ENCODE data around the gene POLR1H.
"Not testable (repeated sequence)": the region's sequence is repeated elsewhere in the genome, so short reads cannot be mapped to it uniquely, and the experiment has no call there.

POLR1H gene

GRCh38 chr6:30061092-30061857, at the start of gene POLR1H:
Gene POLR1H, plus strand, starts transcription at chr6:30061265. Its CDS starts 260 bp downstream, at chr6:30061525.
- Histone ChIP-seq H3K36me3 (ENCODE audit: control insufficient read depth, low read depth, low read length) (peaks cover 20% of the 10 kb centered on the region), H3K9ac (ENCODE audit: low read length) (peak within 1 kb of the TSS; percentile 99), H3K4me1 (ENCODE audit: control insufficient read depth, low read depth, low read length) (peaks cover 13% of the 10 kb centered on the region), H3K9me3 (ENCODE audit: control insufficient read depth, low read depth, low read length) (no peaks in the 10 kb centered on the region), H3K27me3 (ENCODE audit: control insufficient read depth, insufficient read depth, low read length) (no peaks in the 10 kb centered on the region), H3K4me3 (ENCODE audit: low read length) (peak within 1 kb of the TSS; percentile 98), H3K27ac (ENCODE audit: low read length) (peak within 1 kb of the TSS; percentile 93)

DNA sequence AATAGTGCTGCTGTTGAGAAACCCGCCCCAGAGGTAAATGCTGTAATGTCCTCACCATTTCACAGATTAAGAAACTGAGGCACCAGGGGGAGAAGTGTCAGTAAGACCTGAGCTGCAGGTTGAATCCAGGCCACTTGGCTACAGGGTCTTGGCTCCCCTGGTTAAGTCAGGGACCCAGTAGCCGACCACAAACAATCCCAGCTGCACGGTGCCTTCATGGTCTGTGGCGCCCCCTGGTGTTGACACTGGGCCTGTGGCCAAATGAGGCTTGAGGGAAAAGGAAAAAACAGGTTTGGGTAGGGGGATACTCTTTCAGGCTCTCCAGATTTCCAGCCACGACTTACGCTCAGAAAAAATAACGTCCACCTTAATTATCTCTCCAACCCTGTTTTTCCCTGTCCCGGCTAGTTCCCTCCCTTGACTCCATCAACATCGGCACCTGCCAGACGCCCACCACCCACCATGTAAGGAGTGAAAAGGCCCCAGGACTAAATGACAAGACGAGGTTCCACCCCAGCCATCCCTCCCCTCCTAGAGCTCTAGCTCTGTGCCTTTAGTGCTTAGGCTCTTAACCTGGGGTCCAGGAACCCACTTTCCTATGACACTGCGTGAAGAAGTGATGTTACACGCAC, 47.7 kb upstream of the POLR1H start:
- peaks cover 11% of the 10 kb centered on the region for H3K27me3 ChIP-seq (ENCODE audit: control insufficient read depth, insufficient read depth, low read length)
- H3K4me3 ChIP-seq (ENCODE audit: low read length): no peak overlapping the region
- no peak overlapping the region for H3K27ac ChIP-seq (ENCODE audit: low read length)
- H3K9ac ChIP-seq (ENCODE audit: low read length): no peak overlapping the region
- H3K36me3 ChIP-seq (ENCODE audit: control insufficient read depth, low read depth, low read length): no peaks in the 10 kb centered on the region
- no peaks in the 10 kb centered on the region for H3K4me1 ChIP-seq (ENCODE audit: control insufficient read depth, low read depth, low read length)
- H3K9me3 ChIP-seq (ENCODE audit: control insufficient read depth, low read depth, low read length): no peaks in the 10 kb centered on the region

DNA sequence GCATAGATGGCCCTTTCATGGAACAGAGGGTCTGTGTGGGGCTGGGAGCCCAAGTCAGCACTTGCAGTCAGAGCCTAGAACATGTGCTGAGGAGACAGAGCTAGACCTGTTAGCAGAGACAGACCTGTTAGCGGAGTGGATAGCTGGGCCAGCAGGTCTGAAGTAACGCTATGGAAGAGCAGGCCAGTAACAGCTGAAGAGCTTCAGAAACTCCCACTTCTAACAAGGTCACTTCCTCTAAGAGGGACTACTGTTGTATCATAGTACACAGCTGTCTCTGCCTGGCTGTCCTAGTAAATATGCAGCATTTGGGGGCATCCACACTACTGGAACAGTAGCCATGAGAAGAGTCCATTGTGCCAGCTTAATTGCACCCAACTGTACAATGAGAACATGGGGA, 41.2 kb upstream of the POLR1H start:
- Histone ChIP-seq H3K9me3 (ENCODE audit: control insufficient read depth, low read depth, low read length) (no peaks in the 10 kb centered on the region), H3K27me3 (ENCODE audit: control insufficient read depth, insufficient read depth, low read length) (no peaks in the 10 kb centered on the region), H3K27ac (ENCODE audit: low read length) (no peak overlapping the region), H3K36me3 (ENCODE audit: control insufficient read depth, low read depth, low read length) (no peaks in the 10 kb centered on the region), H3K9ac (ENCODE audit: low read length) (no peak overlapping the region), H3K4me3 (ENCODE audit: low read length) (no peak overlapping the region), H3K4me1 (ENCODE audit: control insufficient read depth, low read depth, low read length) (no peaks in the 10 kb centered on the region)

- Histone ChIP-seq H3K27ac (ENCODE audit: low read length) (no peak overlapping the region), H3K36me3 (ENCODE audit: control insufficient read depth, low read depth, low read length) (no peaks in the 10 kb centered on the region), H3K9me3 (ENCODE audit: control insufficient read depth, low read depth, low read length) (no peaks in the 10 kb centered on the region), H3K4me1 (ENCODE audit: control insufficient read depth, low read depth, low read length) (no peaks in the 10 kb centered on the region), H3K9ac (ENCODE audit: low read length) (no peak overlapping the region), H3K4me3 (ENCODE audit: low read length) (no peak overlapping the region), H3K27me3 (ENCODE audit: control insufficient read depth, insufficient read depth, low read length) (no peaks in the 10 kb centered on the region)
Measured at GRCh38 chr6:30020626-30021025, 40.4 kb upstream of the POLR1H start.

GRCh38 chr6:30022189-30022588, 38.9 kb upstream of the POLR1H start:
- no peaks in the 10 kb centered on the region for H3K36me3 ChIP-seq (ENCODE audit: control insufficient read depth, low read depth, low read length)
- no peak overlapping the region for H3K4me3 ChIP-seq (ENCODE audit: low read length)
- H3K27me3 ChIP-seq (ENCODE audit: control insufficient read depth, insufficient read depth, low read length): no peaks in the 10 kb centered on the region
- H3K9ac ChIP-seq (ENCODE audit: low read length): no peak overlapping the region
- no peaks in the 10 kb centered on the region for H3K4me1 ChIP-seq (ENCODE audit: control insufficient read depth, low read depth, low read length)
- no peaks in the 10 kb centered on the region for H3K9me3 ChIP-seq (ENCODE audit: control insufficient read depth, low read depth, low read length)
- H3K27ac ChIP-seq (ENCODE audit: low read length): no peak overlapping the region

- not testable (repeated sequence) for H3K4me1 ChIP-seq (ENCODE audit: control insufficient read depth, low read depth, low read length); H3K27me3 ChIP-seq (ENCODE audit: control insufficient read depth, insufficient read depth, low read length); H3K9ac ChIP-seq (ENCODE audit: low read length); H3K9me3 ChIP-seq (ENCODE audit: control insufficient read depth, low read depth, low read length); H3K4me3 ChIP-seq (ENCODE audit: low read length); H3K27ac ChIP-seq (ENCODE audit: low read length); H3K36me3 ChIP-seq (ENCODE audit: control insufficient read depth, low read depth, low read length)
Measured at GRCh38 chr6:30022712-30023111, 38.4 kb upstream of the POLR1H start.

DNA sequence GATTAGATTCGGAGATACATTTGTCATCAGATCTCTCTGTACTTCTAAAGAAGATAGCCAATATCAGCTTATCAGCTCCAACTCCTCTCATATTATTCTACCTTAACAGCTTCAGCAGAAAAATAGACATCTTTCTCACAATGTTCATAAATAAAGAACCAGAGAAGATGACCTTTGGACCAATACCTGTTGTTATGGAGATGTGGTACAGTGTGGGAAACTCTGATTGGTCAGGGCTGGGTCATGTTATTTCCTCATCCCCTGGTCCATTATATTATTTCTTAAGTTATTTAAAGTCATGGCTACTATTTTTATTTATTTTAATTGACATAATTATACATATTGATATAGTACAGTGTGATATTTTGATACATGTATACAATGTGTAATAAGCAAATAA, 35.9 kb upstream of the POLR1H start:
- Histone ChIP-seq H3K36me3 (ENCODE audit: control insufficient read depth, low read depth, low read length) (no peaks in the 10 kb centered on the region), H3K4me1 (ENCODE audit: control insufficient read depth, low read depth, low read length) (no peaks in the 10 kb centered on the region), H3K4me3 (ENCODE audit: low read length) (no peak overlapping the region), H3K27ac (ENCODE audit: low read length) (no peak overlapping the region), H3K27me3 (ENCODE audit: control insufficient read depth, insufficient read depth, low read length) (no peaks in the 10 kb centered on the region), H3K9me3 (ENCODE audit: control insufficient read depth, low read depth, low read length) (no peaks in the 10 kb centered on the region), H3K9ac (ENCODE audit: low read length) (no peak overlapping the region)

DNA sequence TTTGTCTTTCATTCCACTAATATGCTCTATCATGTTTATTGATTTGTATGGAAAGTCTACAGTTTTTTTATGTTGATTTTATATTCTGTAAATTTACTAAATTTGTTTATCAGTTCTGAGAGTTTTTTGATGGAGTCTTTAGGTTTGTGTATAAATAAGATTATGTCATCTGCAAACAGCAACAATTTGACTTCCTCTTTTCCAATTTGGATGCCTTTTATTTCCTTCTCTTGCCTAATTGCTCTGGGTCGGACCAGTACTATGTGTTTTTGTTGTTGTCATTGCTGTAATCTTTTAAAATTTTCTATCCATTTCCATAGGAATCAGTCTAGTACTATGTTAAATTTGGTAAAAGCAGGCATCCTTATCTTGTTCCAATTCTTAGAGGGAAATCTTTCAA, 31.5 kb upstream of the POLR1H start:
- Histone ChIP-seq H3K4me3 (ENCODE audit: low read length) (no peak overlapping the region), H3K27ac (ENCODE audit: low read length) (no peak overlapping the region), H3K36me3 (ENCODE audit: control insufficient read depth, low read depth, low read length) (no peaks in the 10 kb centered on the region), H3K4me1 (ENCODE audit: control insufficient read depth, low read depth, low read length) (no peaks in the 10 kb centered on the region), H3K27me3 (ENCODE audit: control insufficient read depth, insufficient read depth, low read length) (no peaks in the 10 kb centered on the region), H3K9me3 (ENCODE audit: control insufficient read depth, low read depth, low read length) (no peaks in the 10 kb centered on the region), H3K9ac (ENCODE audit: low read length) (no peak overlapping the region)

GRCh38 chr6:30031381-30031780, 29.7 kb upstream of the POLR1H start:
- H3K36me3 ChIP-seq (ENCODE audit: control insufficient read depth, low read depth, low read length): no peaks in the 10 kb centered on the region
- no peak overlapping the region for H3K4me3 ChIP-seq (ENCODE audit: low read length)
- H3K27ac ChIP-seq (ENCODE audit: low read length): no peak overlapping the region
- H3K4me1 ChIP-seq (ENCODE audit: control insufficient read depth, low read depth, low read length): no peaks in the 10 kb centered on the region
- H3K9me3 ChIP-seq (ENCODE audit: control insufficient read depth, low read depth, low read length): no peaks in the 10 kb centered on the region
- no peak overlapping the region for H3K9ac ChIP-seq (ENCODE audit: low read length)
- H3K27me3 ChIP-seq (ENCODE audit: control insufficient read depth, insufficient read depth, low read length): no peaks in the 10 kb centered on the region

DNA sequence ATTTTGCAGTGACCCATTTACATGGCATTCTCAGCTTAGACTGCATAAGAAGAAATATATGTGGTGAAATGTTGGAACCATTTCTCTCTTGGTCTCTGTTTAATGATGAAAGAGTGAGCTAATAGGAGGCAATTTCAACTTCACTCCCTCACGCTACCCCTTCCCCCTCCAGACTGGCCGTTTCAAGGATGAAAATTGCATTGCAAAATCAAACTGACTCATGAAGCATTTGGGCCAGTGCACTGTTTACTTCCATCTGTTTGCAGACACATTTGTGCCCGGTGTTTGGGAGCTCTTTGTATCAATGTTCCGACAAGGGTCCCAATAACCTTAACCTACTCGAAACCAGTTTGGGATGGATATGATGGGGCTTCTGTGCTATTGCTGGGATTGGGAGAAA, 27.6 kb upstream of the POLR1H start:
- H3K36me3 ChIP-seq (ENCODE audit: control insufficient read depth, low read depth, low read length); H3K27ac ChIP-seq (ENCODE audit: low read length); H3K9ac ChIP-seq (ENCODE audit: low read length); H3K4me3 ChIP-seq (ENCODE audit: low read length); H3K4me1 ChIP-seq (ENCODE audit: control insufficient read depth, low read depth, low read length); H3K9me3 ChIP-seq (ENCODE audit: control insufficient read depth, low read depth, low read length); H3K27me3 ChIP-seq (ENCODE audit: control insufficient read depth, insufficient read depth, low read length): not testable (repeated sequence)

DNA sequence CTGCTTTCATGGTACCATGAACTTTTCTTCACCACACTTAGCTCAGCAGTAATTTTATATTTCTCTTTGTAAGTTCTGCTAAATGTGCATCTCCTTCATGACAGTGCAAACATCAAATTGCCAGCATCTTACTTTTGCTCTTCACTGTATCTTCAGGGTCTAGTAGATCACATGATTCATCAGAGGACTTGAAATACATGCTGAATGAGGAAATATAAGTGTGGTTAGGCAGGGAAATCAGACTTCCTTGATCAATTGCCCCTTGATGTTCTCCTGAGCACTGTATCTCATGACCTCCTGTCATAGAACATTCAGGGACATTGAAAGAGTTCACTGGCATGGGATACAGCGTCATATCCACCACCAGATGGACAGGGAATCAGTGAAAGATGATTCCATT, 25.3 kb upstream of the POLR1H start:
- Histone ChIP-seq H3K9ac (ENCODE audit: low read length) (no peak overlapping the region), H3K36me3 (ENCODE audit: control insufficient read depth, low read depth, low read length) (no peaks in the 10 kb centered on the region), H3K27me3 (ENCODE audit: control insufficient read depth, insufficient read depth, low read length) (no peaks in the 10 kb centered on the region), H3K4me3 (ENCODE audit: low read length) (no peak overlapping the region), H3K27ac (ENCODE audit: low read length) (no peak overlapping the region), H3K4me1 (ENCODE audit: control insufficient read depth, low read depth, low read length) (no peaks in the 10 kb centered on the region), H3K9me3 (ENCODE audit: control insufficient read depth, low read depth, low read length) (no peaks in the 10 kb centered on the region)

DNA sequence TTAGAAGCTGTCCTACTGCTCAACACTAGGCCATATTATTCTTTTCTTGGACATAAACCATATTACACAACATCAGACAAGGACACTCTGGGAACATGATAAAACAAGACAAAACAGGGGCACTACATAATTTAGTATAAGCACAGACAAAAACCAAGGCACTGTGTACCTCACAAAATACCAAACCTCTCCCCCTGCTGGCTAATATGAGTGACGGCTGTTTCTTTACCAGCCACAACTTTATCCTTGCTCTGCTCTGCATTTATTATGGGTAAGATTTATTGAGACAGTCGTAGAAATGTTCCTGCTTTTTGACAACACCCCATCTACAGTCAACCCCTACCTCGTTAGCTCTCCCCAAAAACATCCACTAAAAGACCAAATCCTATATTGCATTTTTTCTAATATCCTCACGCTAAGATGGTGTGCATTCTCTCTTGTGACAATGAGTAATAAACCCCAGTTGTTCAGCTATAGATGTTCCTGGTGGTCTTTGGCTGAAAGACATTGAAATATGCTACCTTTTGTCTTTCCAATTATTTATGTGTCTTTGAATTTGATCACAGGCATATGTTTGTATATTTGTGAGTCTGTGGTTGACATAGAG, 23.8 kb upstream of the POLR1H start:
- no peaks in the 10 kb centered on the region for H3K4me1 ChIP-seq (ENCODE audit: control insufficient read depth, low read depth, low read length)
- H3K27me3 ChIP-seq (ENCODE audit: control insufficient read depth, insufficient read depth, low read length): no peaks in the 10 kb centered on the region
- no peak overlapping the region for H3K4me3 ChIP-seq (ENCODE audit: low read length)
- no peaks in the 10 kb centered on the region for H3K36me3 ChIP-seq (ENCODE audit: control insufficient read depth, low read depth, low read length)
- no peak overlapping the region for H3K9ac ChIP-seq (ENCODE audit: low read length)
- H3K27ac ChIP-seq (ENCODE audit: low read length): no peak overlapping the region
- no peaks in the 10 kb centered on the region for H3K9me3 ChIP-seq (ENCODE audit: control insufficient read depth, low read depth, low read length)
